ENCODE results near the gene PTCHD4.

PTCHD4 gene

DNA sequence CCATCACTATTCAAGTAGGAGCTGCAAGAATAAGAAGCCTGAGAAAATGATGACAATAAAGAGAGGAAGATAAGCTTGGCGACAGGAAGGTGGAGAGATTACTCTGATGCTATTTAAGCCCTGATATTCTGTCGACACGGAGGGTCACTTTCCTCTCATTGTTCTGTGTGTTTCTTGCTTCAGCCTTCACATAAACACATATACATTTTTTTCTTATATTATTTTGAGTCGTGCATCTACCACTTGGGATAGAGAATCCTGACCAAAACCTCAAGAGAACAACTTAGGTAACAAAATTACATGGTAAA lies 10.5 kb downstream of the PTCHD4 start:
- DNase-seq (ENCODE audit: insufficient read length, low spot score) = no peak
- no peak for FAIRE-seq

- no peak for DNase-seq (ENCODE audit: insufficient read length, low spot score)
- FAIRE-seq = no peak
These were observed 11.0 kb downstream of the PTCHD4 start for GRCh38 chr6:48099713-48100587.

DNA sequence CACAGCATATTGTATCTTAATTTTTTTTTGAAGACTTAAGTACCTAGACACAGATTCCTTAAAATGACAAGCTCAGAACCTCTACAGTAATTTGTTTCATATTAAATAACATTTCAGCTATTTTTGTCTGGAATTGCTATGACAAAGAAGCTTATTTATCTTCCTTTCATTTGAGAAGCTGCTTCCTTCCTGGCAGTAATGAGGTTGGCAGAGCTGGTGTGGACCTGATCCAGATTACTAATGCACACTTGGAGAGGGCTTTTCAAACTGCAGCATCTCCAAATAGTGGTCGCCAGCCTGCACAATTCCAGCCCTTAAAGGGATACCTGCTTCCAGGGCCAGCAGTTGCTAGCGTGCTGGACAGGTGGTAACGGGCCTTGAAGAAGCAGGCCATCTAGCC lies 12.1 kb downstream of the PTCHD4 start:
- FAIRE-seq (no peak), DNase-seq (ENCODE audit: insufficient read length, low spot score) (no peak)

DNA sequence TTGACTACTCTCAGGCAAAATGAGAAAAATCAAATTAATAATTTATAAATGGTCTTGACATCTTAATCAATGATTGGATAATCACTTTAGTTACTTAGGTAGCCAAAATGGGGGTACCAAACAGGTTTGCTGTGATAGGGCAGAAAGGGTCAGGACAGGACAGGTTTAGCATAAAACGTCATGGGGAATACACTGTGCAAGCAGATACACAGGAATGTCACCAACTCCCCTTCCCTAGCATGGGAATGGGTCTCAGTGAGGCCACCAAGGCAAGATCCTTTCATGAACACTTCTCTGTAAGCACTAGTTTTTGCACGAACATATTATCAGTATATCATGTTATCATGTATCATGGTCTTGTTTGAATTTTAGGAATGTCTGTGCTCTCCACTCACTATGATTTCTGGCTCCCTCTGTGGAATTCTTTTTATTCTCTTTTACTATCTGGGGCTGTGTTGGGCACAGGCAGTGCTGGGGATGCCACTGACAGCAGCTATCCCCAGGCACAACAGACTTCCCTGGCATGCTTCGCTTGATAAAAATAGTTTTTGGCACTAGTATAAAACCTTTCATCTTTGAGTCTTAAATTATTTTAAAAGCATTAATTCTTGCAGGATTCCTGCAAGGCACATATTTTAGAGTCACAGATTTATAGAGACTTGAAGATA lies 18.3 kb downstream of the PTCHD4 start:
- FAIRE-seq (no peak), DNase-seq (ENCODE audit: insufficient read length, low spot score) (no peak)

GRCh38 chr6:48090546-48090945 lies 20.5 kb downstream of the PTCHD4 start:
- FAIRE-seq (no peak), DNase-seq (ENCODE audit: insufficient read length, low spot score) (no peak)

DNA sequence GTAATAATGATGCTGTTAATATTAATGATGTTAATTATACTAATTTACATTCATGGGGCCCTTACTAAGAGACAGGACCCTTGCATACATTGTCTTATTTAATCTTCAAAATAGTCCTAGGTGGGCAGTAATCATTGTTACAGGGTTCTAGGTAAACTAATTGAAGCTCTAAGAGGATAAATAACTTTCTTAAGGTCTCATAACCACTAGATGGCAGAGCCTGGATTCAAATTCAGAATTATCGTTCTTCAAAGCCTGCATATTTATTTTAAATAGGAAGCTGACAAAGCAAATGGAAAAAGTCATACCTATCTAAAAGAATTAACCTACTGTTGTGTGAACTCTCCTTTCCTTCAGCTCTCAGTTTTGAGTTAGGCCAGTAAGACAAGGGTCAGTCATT lies 23.5 kb downstream of the PTCHD4 start:
- FAIRE-seq (no peak), DNase-seq (ENCODE audit: insufficient read length, low spot score) (no peak)

- DNase-seq (ENCODE audit: insufficient read length, low spot score) (no peak), FAIRE-seq (no peak)
These were observed 24.8 kb downstream of the PTCHD4 start for GRCh38 chr6:48086187-48086586.

DNA sequence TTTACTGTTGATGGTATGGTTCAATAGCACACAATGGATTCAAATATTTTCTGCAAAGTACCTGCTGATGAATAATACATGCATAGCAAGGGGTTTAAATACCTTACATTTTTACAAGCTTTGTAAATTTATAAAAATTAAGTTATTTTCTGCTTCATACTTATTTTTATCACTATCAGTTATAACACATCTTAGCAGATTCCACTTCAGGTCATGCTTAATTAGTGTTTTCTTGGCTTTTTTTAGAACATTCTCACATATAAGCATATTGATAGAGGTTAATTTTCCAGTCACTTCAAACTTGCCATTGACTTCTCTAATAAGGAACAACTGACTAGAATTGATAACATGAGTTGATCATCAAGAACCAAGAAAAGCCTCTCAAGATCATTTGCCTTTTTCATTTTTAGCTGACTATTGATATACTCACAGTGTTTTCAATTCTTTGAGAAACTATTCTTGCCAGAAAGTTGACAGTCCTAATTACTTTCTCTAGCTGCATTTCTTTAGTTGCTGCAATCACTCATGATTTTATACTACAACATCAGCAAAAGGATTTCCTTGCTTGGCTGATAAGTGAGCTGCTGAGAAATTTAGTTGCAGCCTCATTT lies 25.8 kb downstream of the PTCHD4 start:
- DNase-seq (ENCODE audit: insufficient read length, low spot score) (no peak), FAIRE-seq (no peak)

DNA sequence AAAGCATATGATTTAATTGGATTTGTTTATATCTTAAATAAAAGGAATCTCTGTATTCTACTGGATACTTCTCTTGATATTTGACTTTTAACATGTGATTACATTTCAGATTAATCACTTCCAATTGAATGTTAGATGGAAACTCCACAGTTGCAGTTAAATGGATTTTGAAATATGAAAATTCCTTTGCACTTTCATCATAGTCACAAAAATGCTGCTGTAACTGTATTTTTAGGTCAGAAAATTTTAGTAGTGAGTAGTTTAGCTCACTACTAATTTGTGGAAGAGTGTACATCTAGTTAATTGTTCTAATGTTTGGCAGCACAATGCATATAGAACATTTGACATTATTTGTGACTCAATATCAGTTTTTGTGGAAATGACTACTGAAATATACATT lies 26.8 kb downstream of the PTCHD4 start:
- no peak for DNase-seq (ENCODE audit: insufficient read length, low spot score)
- FAIRE-seq = no peak

DNA sequence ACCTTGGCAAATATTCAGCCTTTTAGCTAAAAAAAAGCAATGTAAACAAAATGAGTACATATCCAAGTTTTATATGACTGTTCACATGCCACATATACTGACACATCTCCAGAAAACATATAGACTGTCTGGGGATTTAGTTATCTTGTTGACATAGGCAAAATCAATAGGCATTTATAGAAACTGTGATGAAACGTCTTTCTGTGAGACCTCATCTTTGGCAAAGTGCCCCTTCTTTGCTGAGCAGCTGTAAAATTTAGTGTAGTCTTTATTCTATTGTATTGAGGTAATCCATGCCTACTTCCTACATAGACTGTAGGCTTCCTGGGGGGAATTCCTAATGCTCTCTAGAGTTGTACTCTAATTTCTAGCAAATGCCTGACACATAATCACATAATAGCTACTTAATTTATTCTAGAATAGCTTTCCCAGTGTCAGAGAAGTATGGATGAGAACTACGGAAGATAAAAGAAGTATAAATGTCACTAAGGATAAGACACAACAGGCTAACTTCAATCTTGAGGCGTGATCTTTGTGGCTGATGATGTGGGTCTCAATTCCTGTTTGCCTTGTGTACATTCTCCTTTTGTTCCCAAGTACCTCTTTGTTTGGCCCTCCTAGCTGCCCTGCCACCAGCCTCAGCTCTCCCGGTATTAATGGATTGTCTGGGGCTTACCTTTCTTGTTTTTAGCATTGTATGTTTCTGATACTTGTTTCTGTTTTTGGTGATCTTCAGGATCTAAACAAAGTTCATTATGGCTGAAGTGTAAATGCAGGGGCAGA lies 30.6 kb downstream of the PTCHD4 start:
- FAIRE-seq = no peak

GRCh38 chr6:48078120-48078519 lies 32.9 kb downstream of the PTCHD4 start:
- FAIRE-seq (no peak), DNase-seq (ENCODE audit: insufficient read length, low spot score) (no peak)

More for the DNA sequence above, 30.6 kb downstream of the PTCHD4 start:
- no peak for DNase-seq (ENCODE audit: insufficient read length, low spot score)

DNA sequence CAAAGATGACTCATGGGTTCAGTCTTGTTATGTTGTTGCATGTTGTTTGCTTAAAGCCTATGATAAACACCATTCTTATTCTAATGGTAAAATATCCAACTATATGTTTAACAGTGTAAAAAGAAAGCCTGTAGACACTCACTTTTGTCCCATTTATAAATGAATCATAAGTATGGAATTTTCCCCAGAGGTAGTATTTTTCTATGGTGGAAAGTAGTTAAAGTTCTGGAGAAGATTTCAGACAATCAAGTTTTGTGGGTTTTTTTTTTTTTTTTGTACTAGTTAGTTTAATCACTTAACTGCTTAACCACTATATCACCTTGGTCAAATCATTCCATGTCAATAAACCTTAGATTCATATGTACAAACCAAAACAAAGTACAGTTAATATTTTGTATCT lies 35.8 kb downstream of the PTCHD4 start:
- DNase-seq (ENCODE audit: insufficient read length, low spot score) = no peak
- FAIRE-seq = no peak

DNA sequence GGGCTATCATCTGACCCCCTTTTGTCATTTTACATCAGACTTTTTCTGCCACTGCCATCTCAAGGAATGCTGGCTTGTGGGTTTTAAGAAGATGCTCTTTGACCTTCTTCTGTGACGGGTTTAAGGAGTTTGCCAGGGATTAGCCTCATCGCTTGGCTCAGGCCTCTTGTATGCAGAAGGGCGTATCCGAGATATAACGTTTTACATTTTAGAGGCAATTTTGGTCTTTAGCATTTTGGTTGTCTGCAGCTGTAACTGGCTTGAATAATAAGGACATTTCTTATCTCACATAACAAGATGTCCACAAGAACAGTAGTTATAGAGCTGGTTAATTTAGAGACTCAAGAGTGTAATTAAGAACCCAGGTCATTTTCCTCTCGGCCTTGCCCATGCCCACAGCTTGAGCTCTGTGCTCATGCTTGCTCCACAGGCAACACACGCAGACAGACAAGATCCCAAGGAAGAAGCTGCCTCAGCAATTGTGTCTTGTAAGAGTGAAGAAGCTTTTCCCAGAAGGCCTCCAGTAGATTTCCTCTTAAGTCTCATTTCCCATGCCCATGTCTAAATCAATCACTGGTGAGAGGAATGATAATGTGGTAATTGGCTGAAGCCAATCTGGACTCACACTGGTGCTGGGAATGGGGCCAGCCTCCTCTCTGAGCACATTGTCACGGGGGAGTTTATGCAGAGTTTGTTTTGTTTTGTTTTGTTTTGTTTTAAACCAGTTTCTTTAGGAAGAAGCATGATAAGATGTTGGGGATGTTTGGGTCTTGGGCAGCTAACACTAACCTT lies 36.8 kb downstream of the PTCHD4 start:
- FAIRE-seq (no peak), DNase-seq (ENCODE audit: insufficient read length, low spot score) (no peak)

- FAIRE-seq = no peak
These were observed 39.2 kb downstream of the PTCHD4 start for GRCh38 chr6:48071833-48072232.

GRCh38 chr6:48069280-48069679 lies 41.7 kb downstream of the PTCHD4 start:
- FAIRE-seq (no peak), DNase-seq (ENCODE audit: insufficient read length, low spot score) (no peak)

More at GRCh38 chr6:48071833-48072232, 39.2 kb downstream of the PTCHD4 start:
- no peak for DNase-seq (ENCODE audit: insufficient read length, low spot score)

GRCh38 chr6:48068278-48069251 lies 42.4 kb downstream of the PTCHD4 start:
- DNase-seq (ENCODE audit: insufficient read length, low spot score) (no peak), FAIRE-seq (no peak)

DNA sequence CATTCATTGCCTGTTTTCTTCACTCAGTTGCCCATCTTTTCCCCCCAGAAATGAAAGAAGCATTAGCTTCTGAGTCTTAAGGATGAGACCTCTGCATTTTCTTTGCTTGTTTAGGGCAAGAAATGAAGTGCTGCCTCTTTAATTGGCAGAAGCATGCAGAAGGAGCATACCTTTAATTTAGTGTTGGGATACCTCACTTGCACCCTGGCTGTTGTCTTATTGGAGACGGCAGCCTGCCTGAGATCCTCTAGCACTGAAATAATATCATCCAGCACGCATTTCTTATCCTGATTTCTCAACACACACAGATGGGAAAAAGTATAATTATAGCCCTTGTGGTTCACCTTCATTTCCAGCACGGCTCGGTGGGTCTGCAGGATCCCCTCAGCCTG lies 43.1 kb downstream of the PTCHD4 start:
- DNase-seq (ENCODE audit: insufficient read length, low spot score) (no peak), FAIRE-seq (no peak)

DNA sequence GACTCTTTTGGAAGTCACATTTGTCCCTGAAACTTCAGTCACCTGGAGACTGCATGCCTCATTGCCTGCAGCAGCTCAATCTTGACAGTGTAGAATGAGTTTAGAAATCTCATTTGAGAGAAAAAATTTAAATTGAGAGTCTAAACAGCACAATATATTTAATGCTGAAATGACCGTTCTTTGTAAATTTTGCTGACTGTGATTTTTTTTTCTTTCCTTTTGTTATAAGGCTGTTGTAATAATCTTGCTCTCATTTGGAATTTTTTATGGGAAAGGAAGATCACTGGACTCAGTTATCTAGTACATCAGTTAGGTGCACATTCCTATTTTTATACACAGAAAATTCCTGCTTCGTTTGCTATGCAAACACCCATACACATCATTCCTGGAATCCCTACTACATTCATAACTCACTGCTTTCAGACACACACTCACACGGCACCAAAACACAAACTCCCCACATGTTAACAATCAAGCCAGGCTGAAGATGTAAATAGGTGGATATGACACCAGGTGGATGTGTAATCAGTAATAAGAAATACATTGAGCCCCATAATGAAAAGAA lies 43.8 kb downstream of the PTCHD4 start:
- DNase-seq (ENCODE audit: insufficient read length, low spot score) = no peak
- FAIRE-seq = no peak

Data from GM19239 (cell line).